ENCODE measurements around the gene LPAR3. TPM values are rescaled to one million over a fixed set of nuclear protein-coding genes. Genes with fewer than 3 reads are reported as not detected.

The LPAR3 gene
- total RNA-seq, 1 donor from 2014 or later: 2.4 TPM

- no peak overlapping the region for H3K27ac Mint-ChIP-seq
- H3K4me3 Mint-ChIP-seq: no peak overlapping the region
- H3K27ac ChIP-seq: no peak overlapping the region
- no peaks in the 10 kb centered on the region for H4K20me1 ChIP-seq (ENCODE audit: low read depth)
- DNase-seq (ENCODE audit: low spot score): no peak
- no peaks in the 10 kb centered on the region for H3K9me3 ChIP-seq (ENCODE audit: low read depth)
- no peaks in the 10 kb centered on the region for H3K9me3 Mint-ChIP-seq
- H3K36me3 ChIP-seq: no peaks in the 10 kb centered on the region
- H2AFZ ChIP-seq (replicated peaks): no peak overlapping the region
- H3K79me2 ChIP-seq (ENCODE audit: low read depth): no peaks in the 10 kb centered on the region
- H3K9ac ChIP-seq: no peak overlapping the region
- no peaks in the 10 kb centered on the region for H3K36me3 Mint-ChIP-seq
- no peaks in the 10 kb centered on the region for H3K4me1 ChIP-seq
- H3K27me3 ChIP-seq: no peaks in the 10 kb centered on the region
- no peak overlapping the region for H3K4me3 ChIP-seq
- H3K4me2 ChIP-seq: no peak overlapping the region
- peaks cover 3% of the 10 kb centered on the region for H3K27me3 Mint-ChIP-seq (ENCODE audit: insufficient read depth, low read depth)
- H3F3A ChIP-seq (ENCODE audit: low read depth): no peaks in the 10 kb centered on the region
- no peak for TF ChIP-seq EZH2phosphoT487 (IDR thresholded peaks at IDR 0.05)
- no peak for TF ChIP-seq EZH2 (IDR thresholded peaks at IDR 0.05)
- no peak for TF ChIP-seq CTCF (IDR thresholded peaks at IDR 0.05)
- H3K4me1 Mint-ChIP-seq: peaks cover 2% of the 10 kb centered on the region
These were observed 37.8 kb downstream of the LPAR3 start for GRCh38 chr1:84855168-84855567.

GRCh38 chr1:84853741-84854721 lies 39.0 kb downstream of the LPAR3 start:
- Histone ChIP-seq H3K4me1 (no peaks in the 10 kb centered on the region), H3K9me3 (ENCODE audit: low read depth) (no peaks in the 10 kb centered on the region), H3K27me3 (no peaks in the 10 kb centered on the region), H3K36me3 (no peaks in the 10 kb centered on the region), H3K9ac (no peak overlapping the region), H3K27ac (no peak overlapping the region), H3K4me3 (no peak overlapping the region), H3K4me2 (no peak overlapping the region), H2AFZ (replicated peaks) (no peak overlapping the region), H3F3A (ENCODE audit: low read depth) (no peaks in the 10 kb centered on the region), H4K20me1 (ENCODE audit: low read depth) (no peaks in the 10 kb centered on the region), H3K79me2 (ENCODE audit: low read depth) (no peaks in the 10 kb centered on the region)
- no peaks in the 10 kb centered on the region for H3K36me3 Mint-ChIP-seq
- peaks cover 2% of the 10 kb centered on the region for H3K4me1 Mint-ChIP-seq
- no peak overlapping the region for H3K4me3 Mint-ChIP-seq
- H3K27ac Mint-ChIP-seq: no peak overlapping the region
- no peak for DNase-seq (ENCODE audit: low spot score)
- peaks cover 3% of the 10 kb centered on the region for H3K27me3 Mint-ChIP-seq (ENCODE audit: insufficient read depth, low read depth)
- TF ChIP-seq CTCF (IDR thresholded peaks at IDR 0.05): no peak
- no peak for TF ChIP-seq EZH2 (IDR thresholded peaks at IDR 0.05)
- TF ChIP-seq EZH2phosphoT487 (IDR thresholded peaks at IDR 0.05): no peak
- H3K9me3 Mint-ChIP-seq: no peaks in the 10 kb centered on the region

GRCh38 chr1:84851839-84852238 lies 41.2 kb downstream of the LPAR3 start:
- Histone ChIP-seq H3K9ac (no peak overlapping the region), H3K27ac (no peak overlapping the region), H2AFZ (replicated peaks) (no peak overlapping the region), H4K20me1 (ENCODE audit: low read depth) (no peaks in the 10 kb centered on the region), H3K4me2 (no peak overlapping the region), H3F3A (ENCODE audit: low read depth) (no peaks in the 10 kb centered on the region), H3K36me3 (no peaks in the 10 kb centered on the region), H3K4me3 (no peak overlapping the region), H3K9me3 (ENCODE audit: low read depth) (no peaks in the 10 kb centered on the region), H3K27me3 (no peaks in the 10 kb centered on the region), H3K79me2 (ENCODE audit: low read depth) (no peaks in the 10 kb centered on the region), H3K4me1 (no peaks in the 10 kb centered on the region)
- H3K9me3 Mint-ChIP-seq: no peaks in the 10 kb centered on the region
- peaks cover 11% of the 10 kb centered on the region for H3K4me1 Mint-ChIP-seq
- no peak for DNase-seq (ENCODE audit: low spot score)
- no peak overlapping the region for H3K27ac Mint-ChIP-seq
- no peak overlapping the region for H3K4me3 Mint-ChIP-seq
- H3K36me3 Mint-ChIP-seq: no peaks in the 10 kb centered on the region
- TF ChIP-seq EZH2 (IDR thresholded peaks at IDR 0.05): no peak
- TF ChIP-seq EZH2phosphoT487 (IDR thresholded peaks at IDR 0.05): no peak
- no peak for TF ChIP-seq CTCF (IDR thresholded peaks at IDR 0.05)
- H3K27me3 Mint-ChIP-seq (ENCODE audit: insufficient read depth, low read depth): peaks cover 6% of the 10 kb centered on the region
